GM12878 (cell line): ENCODE measurements around the gene LRRFIP2. TPM values are rescaled to one million over a fixed set of nuclear protein-coding genes. Genes with fewer than 3 reads are reported as not detected.

Source experiments
- ATAC-seq: fragments of 200-7000 bp; cut with Tn5 transposase; 3 replicates; pipeline ENCODE4 v1.9.1; 2020; ENCODE audit warnings: mild to moderate bottlenecking, moderate library complexity
- BruUV-seq: library from RNA; stranded (reverse); fragments of 400-500 nt; replicated peaks from 2 replicates; lab custom pipeline; 2021; lab: Mats Ljungman, UMichigan
- CTCF ChIA-PET: fragments of 300-600 bp; sonication (Branson Sonifier 250); formaldehyde crosslinking; extraction: SDS; loops from one replicate; lab custom pipeline; 2021; ENCODE audit warnings: inconsistent platforms; lab: Yijun Ruan, JAX
- POLR2A ChIA-PET: fragments of 350-600 bp; formaldehyde crosslinking; extraction: SDS; loops from one replicate; lab custom pipeline; 2021; ENCODE audit warnings: inconsistent platforms; lab: Charles Lee
- RAD21 ChIA-PET: fragments of 300-600 bp; sonication (Branson Sonifier 250); formaldehyde crosslinking; loops from one replicate; lab custom pipeline; 2023; ENCODE audit warnings: antibody characterized with exemption; ENCODE audit not compliant: unreplicated experiment; lab: Charles Lee
- SMC1A ChIA-PET: fragments of 300-600 bp; sonication (Branson Sonifier 250); formaldehyde crosslinking; loops from one replicate; lab custom pipeline; 2023; ENCODE audit not compliant: unreplicated experiment, uncharacterized antibody; lab: Charles Lee
- DNase-seq: peaks from one replicate; pipeline ENCODE4 v3.0.0-alpha.2; 2011; ENCODE audit warnings: low read depth, low spot score
- FAIRE-seq: peaks from 3 replicates; lab custom pipeline; 2011; peaks lifted over from hg19 to GRCh38; lab: Jason Lieb, UNC
- H2AFZ ChIP-seq: 2 replicates; pipeline ENCODE4 v1.6.0; 2011; ENCODE audit warnings: low read depth, low read length, control low read depth; ENCODE audit not compliant: control insufficient read depth
- H3K27ac ChIP-seq: 2 replicates; pipeline ENCODE4 v1.5.1; 2011; ENCODE audit warnings: control low read depth; ENCODE audit not compliant: control insufficient read depth, insufficient read depth
- H3K27me3 ChIP-seq, 2 experiments: replicated peaks in 1 of 2; 2 replicates each; pipeline versions ENCODE4 v1.6.0 to v1.6.1; 2011; ENCODE audit warnings: low read length in 1 of 2; ENCODE audit not compliant: control insufficient read depth in 2 of 2, insufficient read depth in 2 of 2
- H3K36me3 ChIP-seq, 2 experiments: 2 replicates each; pipeline ENCODE4 v1.5.1; 2011; ENCODE audit warnings: low read length in 1 of 2; ENCODE audit not compliant: control insufficient read depth in 2 of 2, insufficient read depth in 2 of 2
- H3K4me1 ChIP-seq: 2 replicates; pipeline ENCODE4 v1.6.1; 2011; ENCODE audit warnings: mild to moderate bottlenecking, low read length, moderate library complexity, mixed read lengths; ENCODE audit not compliant: control insufficient read depth, insufficient read depth
- H3K4me2 ChIP-seq: 2 replicates; pipeline ENCODE4 v1.6.0; 2011; ENCODE audit warnings: control low read depth; ENCODE audit not compliant: control insufficient read depth, insufficient read depth
- H3K4me3 ChIP-seq: fragments of 200-600 bp; sonication (generic); 2 replicates; pipeline ENCODE4 v1.5.1; 2016
- H3K79me2 ChIP-seq: 2 replicates; pipeline ENCODE4 v1.6.0; 2011; ENCODE audit warnings: low read length; ENCODE audit not compliant: control insufficient read depth, insufficient read depth
- H3K9ac ChIP-seq: 2 replicates; pipeline ENCODE4 v1.8.0; 2011; ENCODE audit warnings: low read length, control low read depth, mixed read lengths; ENCODE audit not compliant: control insufficient read depth, insufficient read depth
- H3K9me3 ChIP-seq: replicated peaks from 3 replicates; pipeline ENCODE4 v1.5.1; 2011; ENCODE audit warnings: mild to moderate bottlenecking, low read length; ENCODE audit not compliant: control insufficient read depth, insufficient read depth
- H4K20me1 ChIP-seq: 2 replicates; pipeline ENCODE4 v1.6.0; 2011; ENCODE audit not compliant: control insufficient read depth, insufficient read depth
- BCL11A ChIP-seq: IDR thresholded peaks from 2 replicates; pipeline ENCODE4 v1.6.1; 2011; ENCODE audit warnings: low read depth, low read length
- BHLHE40 ChIP-seq, 2 experiments: fragments of 450-650 bp in 1 of 2; IDR thresholded peaks; 2 replicates each; pipeline ENCODE4 v1.6.1; 2011 to 2017; ENCODE audit warnings: low read depth in 2 of 2, borderline replicate concordance in 1 of 2, improper control_type of control experiment in 1 of 2, low read length in 1 of 2, mild to moderate bottlenecking in 1 of 2
- CBFB ChIP-seq: IDR thresholded peaks from 2 replicates; pipeline ENCODE4 v1.6.1; 2016; ENCODE audit warnings: antibody characterized with exemption, low read depth
- CHD1 ChIP-seq: IDR thresholded peaks from 2 replicates; pipeline ENCODE4 v1.6.1; 2012; ENCODE audit warnings: low read depth, low read length, improper control_type of control experiment
- EZH2 ChIP-seq: IDR thresholded peaks from 2 replicates; pipeline ENCODE4 v1.6.1; 2012; ENCODE audit warnings: low read depth, mild to moderate bottlenecking, control low read depth, inconsistent platforms, low read length, borderline replicate concordance; ENCODE audit not compliant: control insufficient read depth
- IRF4 ChIP-seq: IDR thresholded peaks from 2 replicates; pipeline ENCODE4 v1.6.1; 2011; ENCODE audit warnings: low read depth, low read length
- NKRF ChIP-seq: fragments of 450-650 bp; conservative IDR thresholded peaks from 2 replicates; pipeline ENCODE4 v1.6.1; 2017; ENCODE audit warnings: mild to moderate bottlenecking, moderate library complexity
- RUNX3 ChIP-seq: IDR thresholded peaks from 2 replicates; pipeline ENCODE4 v1.6.1; 2012; ENCODE audit warnings: low read length, inconsistent platforms
- SPI1 ChIP-seq: IDR thresholded peaks from 2 replicates; pipeline ENCODE4 v1.6.1; 2011; ENCODE audit warnings: low read depth, mild to moderate bottlenecking, low read length, moderate library complexity, borderline replicate concordance; ENCODE audit not compliant: insufficient read depth
- TCF3 ChIP-seq: IDR thresholded peaks from 2 replicates; pipeline ENCODE4 v1.6.1; 2012; ENCODE audit warnings: low read depth, mild to moderate bottlenecking, low read length, borderline replicate concordance; ENCODE audit not compliant: insufficient read depth
- TCF7 ChIP-seq: IDR thresholded peaks from 2 replicates; pipeline ENCODE4 v1.6.1; 2014; ENCODE audit warnings: antibody characterized with exemption, borderline replicate concordance
- ZSCAN29 ChIP-seq: fragments of 450-650 bp; IDR thresholded peaks from 2 replicates; pipeline ENCODE4 v1.6.1; 2017; ENCODE audit warnings: mild to moderate bottlenecking, moderate library complexity
- WGBS: methylation state at CpG from one replicate; pipeline ENCODE4 v1.1.6; 2016; ENCODE audit warnings: low lambda C conversion rate; ENCODE audit not compliant: insufficient replicate concordance, insufficient coverage; ENCODE audit errors: missing lambda C conversion rate; 5-methylcytosine and 5-hydroxymethylcytosine counted together
- in situ Hi-C: fragments of 300-500 bp; cut with MboI; formaldehyde crosslinking; loops from 9 replicates; pipeline ENCODE4 v1.14.3; 2018; ENCODE audit warnings: mixed read lengths
- intact Hi-C: fragments of 100-400 bp; cut with micrococcal nuclease; formaldehyde crosslinking; loops from one replicate; pipeline ENCODE4 v1.14.2; 2022; ENCODE audit not compliant: unreplicated experiment
- polyA plus RNA-seq, 11 experiments: library from polyadenylated mRNA; depleted of rRNA in 4 of 11; unstranded in 6 of 11; stranded (reverse) in 5 of 11; fragments of >200 nt; fragmentation: Nextera tagmentation in 4 of 11; fragmentation: Illumina TruSeq in 1 of 11; extraction: Ambion mirVana in 4 of 11; extraction: Trizol in 1 of 11; gene quantifications; 1 replicate in 1 of 11; 2 replicates in 10 of 11; pipeline versions ENCODE4 v1.2.1 to v1.2.3, GENCODE V29; 2011 to 2016; ENCODE audit warnings: inconsistent platforms in 2 of 11, missing spikeins in 2 of 11, low read depth in 1 of 11
- total RNA-seq, 4 experiments: library from RNA; depleted of rRNA in 3 of 4; stranded (reverse); fragments of >200 nt in 3 of 4; fragmentation: Illumina TruSeq in 1 of 4; extraction: Trizol in 1 of 4; gene quantifications; 2 replicates each; pipeline versions ENCODE4 v1.2.1 to v1.2.3, GENCODE V29; 2013 to 2021
- TF ChIP-seq, protein P1 (sequence below): IDR thresholded peaks from 2 replicates; pipeline ENCODE4 v1.6.1; 2011; ENCODE audit warnings: low read depth, mild to moderate bottlenecking, low read length, moderate library complexity, borderline replicate concordance; ENCODE audit errors: extremely low read depth

The LRRFIP2 gene
- total and polyA plus RNA-seq, 10 of the 15 experiments (the other 5 are each of a cell fraction or from before 2014, with no cell fraction given), result 9.7 to 46.9 (median 38.1) TPM

DNA sequence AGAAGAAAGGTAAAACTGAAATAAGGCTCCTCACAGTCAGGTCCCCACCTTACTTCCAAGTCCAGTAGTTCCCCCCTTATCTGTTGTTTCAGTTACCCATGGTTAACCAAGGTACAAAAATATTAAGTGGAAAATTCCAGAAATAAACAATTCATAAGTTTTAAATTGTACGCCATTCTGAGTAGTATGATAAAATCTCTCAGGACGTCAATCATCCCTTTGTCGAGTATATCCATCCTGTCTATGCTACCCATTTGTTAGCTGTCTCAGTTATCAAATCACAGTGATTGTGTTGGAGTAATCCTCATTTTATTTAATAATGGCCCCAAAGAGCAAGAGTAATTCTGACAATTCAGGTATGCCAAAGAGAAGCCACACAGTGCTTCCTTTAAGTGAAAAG lies 43.9 kb downstream of the LRRFIP2 start:
- DNase-seq, result no peak
- no peak overlapping the region for H3K27ac ChIP-seq
- ChIA-PET CTCF (interaction anchor here (0.5 kb wide), 1 partner anchor 211 kb away, joined by 3 read pairs; no protein-coding TSS in a partner anchor), SMC1A (interaction anchor here (2.3 kb wide), 1 partner anchor 32 kb away, joined by 4 read pairs; no protein-coding TSS in a partner anchor), POLR2A (no interaction called here), RAD21 (no interaction called here)
- in situ Hi-C loops (no loop called here), intact Hi-C loops (no loop called here)
- no peak for TF ChIP-seq TCF3
- TF ChIP-seq CHD1, result no peak
- TF ChIP-seq SPI1, result no peak
- TF ChIP-seq ZSCAN29, result no peak
- no peak for TF ChIP-seq TCF7
- no peak overlapping the region for H3K9ac ChIP-seq
- WGBS, result 100% methylated on average over 3 of the region's 3 CpGs
- no TSS peak for BruUV-seq
- H3K4me2 ChIP-seq, result no peak overlapping the region
- no peaks in the 10 kb centered on the region for H3K79me2 ChIP-seq
- no peaks in the 10 kb centered on the region for H3K27me3 ChIP-seq
- 0 out of 4 replicates have a peak, but pooled peaks cover 0 to 3% of the 10 kb centered on the region in 2 experiments for H3K36me3 ChIP-seq
- ATAC-seq, result no peak
- H2AFZ ChIP-seq, result no peak overlapping the region
- H3K4me3 ChIP-seq, result no peak overlapping the region
- FAIRE-seq, result no peak
- H3K4me1 ChIP-seq, result peaks cover 9% of the 10 kb centered on the region; the same call in 1 of the 2 replicates
- no peaks in the 10 kb centered on the region for H3K9me3 ChIP-seq
- no peaks in the 10 kb centered on the region for H4K20me1 ChIP-seq

- H3K27ac ChIP-seq, result no peak overlapping the region
- H3K9ac ChIP-seq, result no peak overlapping the region
- no TSS peak for BruUV-seq
- DNase-seq (no peak), FAIRE-seq (no peak), ATAC-seq (peak; percentile 76)
- no peaks in the 10 kb centered on the region for H3K79me2 ChIP-seq
- H3K9me3 ChIP-seq, result no peaks in the 10 kb centered on the region
- ChIA-PET RAD21 (interaction anchor here (0.6 to 0.9 kb wide), 2 partner anchors 44 to 300 kb away, joined by 3 to 4 read pairs; partner anchors contain the start of gene LRRFIP2), SMC1A (interaction anchor here (0.6 to 2.3 kb wide), 3 partner anchors 12 to 32 kb away, joined by 3 to 5 read pairs (median 4); no protein-coding TSS in a partner anchor), CTCF (interaction anchor here (0.7 to 1.2 kb wide), 2 partner anchors 174 to 262 kb away, joined by 3 to 5 read pairs; no protein-coding TSS in a partner anchor), POLR2A (interaction anchor here (0.6 kb wide), 1 partner anchor 73 kb away, joined by 3 read pairs; no protein-coding TSS in a partner anchor)
- no peak overlapping the region for H3K4me3 ChIP-seq
- WGBS, result 41% methylated on average over 3 of the region's 3 CpGs
- H4K20me1 ChIP-seq, result no peaks in the 10 kb centered on the region
- no peaks in the 10 kb centered on the region for H3K27me3 ChIP-seq
- intact Hi-C loops, result no loop called here
- in situ Hi-C loops, result no loop called here
- H3K4me2 ChIP-seq, result no peak overlapping the region
- H3K4me1 ChIP-seq, result peaks cover 9% of the 10 kb centered on the region; the same call in 1 of the 2 replicates
- H2AFZ ChIP-seq, result no peak overlapping the region
- 0 out of 4 replicates have a peak, but pooled peaks cover 0 to 3% of the 10 kb centered on the region in 2 experiments for H3K36me3 ChIP-seq
- peak; percentile 85 for TF ChIP-seq RUNX3
- TF ChIP-seq BCL11A, result peak; percentile 48; the same call in 1 of the 2 replicates
- peak; percentile 39; the same call in 1 of the 2 replicates for TF ChIP-seq CBFB
- TF ChIP-seq, protein P1, sequence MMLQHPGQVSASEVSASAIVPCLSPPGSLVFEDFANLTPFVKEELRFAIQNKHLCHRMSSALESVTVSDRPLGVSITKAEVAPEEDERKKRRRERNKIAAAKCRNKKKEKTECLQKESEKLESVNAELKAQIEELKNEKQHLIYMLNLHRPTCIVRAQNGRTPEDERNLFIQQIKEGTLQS, result no peak
- TF ChIP-seq NKRF, result no peak
- no peak for TF ChIP-seq BHLHE40 (IDR thresholded peaks at IDR 0.05; ENCODE audit: borderline replicate concordance in 1 of 2, low read depth in 2 of 2, low read length in 1 of 2)
- no peak for TF ChIP-seq EZH2
- TF ChIP-seq IRF4, result peak; percentile 58; the same call in 1 of the 2 replicates
Observed at GRCh38 chr3:37129871-37130270, 44.5 kb downstream of the LRRFIP2 start.
